H1 (cell line): ENCODE data around the gene MRM2. TPM values are rescaled to one million over a fixed set of nuclear protein-coding genes. Genes with fewer than 3 reads are reported as not detected.

Source experiments
- NRF1 ChIP-seq: IDR thresholded peaks from 2 replicates; pipeline ENCODE4 v1.6.1; 2011; ENCODE audit warnings: mild to moderate bottlenecking, low read depth, low read length, improper control_type of control experiment
- polyA plus RNA-seq, 7 experiments: library from polyadenylated mRNA; depleted of rRNA in 3 of 7; stranded (reverse) in 5 of 7; unstranded in 2 of 7; fragments of >200 nt in 5 of 7; fragments of 200-250 nt in 2 of 7; gene quantifications; 1 replicate in 5 of 7; 2 replicates in 1 of 7; 4 replicates in 1 of 7; pipeline versions ENCODE4 v1.2.1 to v1.2.3, GENCODE V29; 2011 to 2013; ENCODE audit warnings: missing spikeins in 2 of 7, mixed read lengths in 2 of 7
- total RNA-seq: library from RNA; stranded (reverse); fragmentation: NEBNext Ultra II Directional; extraction: Animal tissue kit (Norgen Biotek cat#: 25700); gene quantifications from 2 replicates; pipeline ENCODE4 v1.2.1, GENCODE V29; 2021

The MRM2 gene
- total and polyA plus RNA-seq, 2 of the 8 experiments (the other 6 are each of a cell fraction or from before 2014, with no cell fraction given) = 17.2 to 38.6 TPM

DNA sequence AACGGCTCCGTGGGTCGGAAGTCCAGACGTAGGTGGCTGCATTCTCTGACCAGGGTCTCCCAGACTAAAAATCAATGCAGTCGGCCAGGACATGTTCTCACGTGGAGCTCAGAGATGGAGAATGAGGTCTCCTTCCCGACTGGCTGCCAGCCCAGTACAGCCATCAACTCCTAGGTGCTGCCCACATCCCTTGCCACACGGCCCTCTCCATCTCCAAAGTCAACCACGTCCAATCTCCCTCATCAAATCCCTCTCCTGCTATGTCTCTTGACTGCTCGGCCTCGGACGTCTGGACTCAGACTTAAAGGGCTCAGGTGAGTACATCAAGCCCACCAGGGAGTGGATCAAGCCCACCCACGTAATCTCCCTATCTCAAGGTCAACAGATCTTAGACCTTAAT lies 16.2 kb downstream of the MRM2 start (continued):
- no peak for TF ChIP-seq NRF1
